Mesothelial cell of epicardium (in vitro differentiated cells): ENCODE data around the gene CCDC107. TPM values are rescaled to one million over a fixed set of nuclear protein-coding genes. Genes with fewer than 3 reads are reported as not detected.

Source experiments
- DNase-seq, 2 experiments: peaks; one replicate each; pipeline ENCODE4 v3.0.0; 2021; ENCODE audit warnings: low spot score in 2 of 2; ENCODE audit not compliant: unreplicated experiment in 2 of 2
- H3K27ac Mint-ChIP-seq: 2 replicates; pipeline ENCODE4 v1.8.0; 2021; ENCODE audit warnings: mixed read lengths
- H3K27me3 Mint-ChIP-seq: 2 replicates; pipeline ENCODE4 v1.8.0; 2021; ENCODE audit warnings: low read depth, mixed read lengths
- H3K36me3 Mint-ChIP-seq: 2 replicates; pipeline ENCODE4 v1.8.0; 2021; ENCODE audit warnings: mixed read lengths
- H3K4me1 Mint-ChIP-seq: 2 replicates; pipeline ENCODE4 v1.8.0; 2021; ENCODE audit warnings: mixed read lengths
- H3K4me3 Mint-ChIP-seq: 2 replicates; pipeline ENCODE4 v1.8.0; 2021; ENCODE audit warnings: mild to moderate bottlenecking, moderate library complexity, mixed read lengths
- H3K9me3 Mint-ChIP-seq: 2 replicates; pipeline ENCODE4 v1.8.0; 2021; ENCODE audit warnings: mixed read lengths
- total RNA-seq: library from RNA; stranded (reverse); gene quantifications from 3 replicates; pipeline ENCODE4 v1.2.1, GENCODE V29; 2021
- TF ChIP-seq, protein P1 (sequence below): fragments of 200-600 bp; sonication (generic); IDR thresholded peaks from one replicate; pipeline ENCODE4 v1.5.0; 2021; ENCODE audit warnings: antibody characterized with exemption; ENCODE audit not compliant: unreplicated experiment

The CCDC107 gene
- total RNA-seq, 1 donor from 2014 or later = 16.7 TPM

DNA sequence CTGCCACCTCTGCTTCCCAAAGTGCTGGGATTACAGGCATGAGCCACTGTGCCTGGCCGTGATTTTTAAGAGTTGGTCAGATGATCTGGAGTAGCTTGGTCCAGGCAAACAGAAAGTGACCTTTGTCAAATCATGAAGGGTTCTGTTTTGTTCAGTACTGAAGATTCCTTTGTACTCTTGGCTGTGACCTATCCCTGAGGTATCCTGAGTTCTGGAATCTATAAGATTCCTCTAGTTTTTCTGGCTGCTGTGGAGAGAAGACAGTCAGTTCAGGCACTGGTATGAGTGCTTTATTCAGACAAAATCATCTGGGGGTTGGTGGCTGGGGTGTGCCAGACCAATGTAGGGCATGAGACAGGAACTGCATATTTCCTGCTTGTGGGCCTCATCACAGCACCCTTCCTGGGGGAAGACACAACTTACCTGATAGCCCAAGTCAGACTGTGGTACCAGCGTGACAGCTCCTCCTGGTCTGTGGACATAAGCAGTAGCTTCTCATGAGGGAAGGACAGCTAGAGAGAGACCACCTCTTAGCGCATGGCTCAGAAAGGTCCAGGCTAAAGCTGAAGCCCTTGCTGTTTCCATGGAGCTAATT is 3.8 kb downstream of the CCDC107 start:
- peaks cover 3% of the 10 kb centered on the region for H3K27me3 Mint-ChIP-seq
- H3K9me3 Mint-ChIP-seq = no peaks in the 10 kb centered on the region
- H3K36me3 Mint-ChIP-seq = peaks cover 3% of the 10 kb centered on the region
- no peak for DNase-seq
- H3K4me1 Mint-ChIP-seq = peaks cover 47% of the 10 kb centered on the region
- no peak overlapping the region for H3K4me3 Mint-ChIP-seq
- TF ChIP-seq, protein P1, sequence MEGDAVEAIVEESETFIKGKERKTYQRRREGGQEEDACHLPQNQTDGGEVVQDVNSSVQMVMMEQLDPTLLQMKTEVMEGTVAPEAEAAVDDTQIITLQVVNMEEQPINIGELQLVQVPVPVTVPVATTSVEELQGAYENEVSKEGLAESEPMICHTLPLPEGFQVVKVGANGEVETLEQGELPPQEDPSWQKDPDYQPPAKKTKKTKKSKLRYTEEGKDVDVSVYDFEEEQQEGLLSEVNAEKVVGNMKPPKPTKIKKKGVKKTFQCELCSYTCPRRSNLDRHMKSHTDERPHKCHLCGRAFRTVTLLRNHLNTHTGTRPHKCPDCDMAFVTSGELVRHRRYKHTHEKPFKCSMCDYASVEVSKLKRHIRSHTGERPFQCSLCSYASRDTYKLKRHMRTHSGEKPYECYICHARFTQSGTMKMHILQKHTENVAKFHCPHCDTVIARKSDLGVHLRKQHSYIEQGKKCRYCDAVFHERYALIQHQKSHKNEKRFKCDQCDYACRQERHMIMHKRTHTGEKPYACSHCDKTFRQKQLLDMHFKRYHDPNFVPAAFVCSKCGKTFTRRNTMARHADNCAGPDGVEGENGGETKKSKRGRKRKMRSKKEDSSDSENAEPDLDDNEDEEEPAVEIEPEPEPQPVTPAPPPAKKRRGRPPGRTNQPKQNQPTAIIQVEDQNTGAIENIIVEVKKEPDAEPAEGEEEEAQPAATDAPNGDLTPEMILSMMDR = no peak
- H3K27ac Mint-ChIP-seq = peak overlapping the region; percentile 29

DNA sequence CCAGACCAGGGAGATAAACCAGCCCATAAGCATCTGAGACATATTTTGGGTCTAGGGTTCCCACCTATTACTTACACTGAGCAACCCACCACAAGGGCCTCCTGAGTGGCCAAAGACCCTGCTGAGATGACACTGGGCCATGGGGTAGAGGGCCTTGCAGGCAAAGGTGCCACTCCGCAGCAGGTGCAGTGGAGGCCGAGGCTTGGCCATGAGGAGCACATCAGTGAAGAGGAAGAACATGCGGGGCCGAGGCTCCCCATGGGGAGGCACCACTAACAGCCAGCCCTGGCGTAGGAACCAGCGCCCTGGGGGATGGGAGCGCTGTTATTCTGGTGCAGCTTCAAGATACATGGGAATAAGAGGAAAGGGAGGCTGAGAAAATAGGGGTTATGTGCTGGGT is 4.3 kb downstream of the CCDC107 start:
- H3K27me3 Mint-ChIP-seq = peaks cover 3% of the 10 kb centered on the region
- DNase-seq = no peak
- H3K27ac Mint-ChIP-seq = peak overlapping the region; percentile 3
- peaks cover 43% of the 10 kb centered on the region for H3K4me1 Mint-ChIP-seq
- H3K9me3 Mint-ChIP-seq = no peaks in the 10 kb centered on the region
- no peak overlapping the region for H3K4me3 Mint-ChIP-seq
- peaks cover 3% of the 10 kb centered on the region for H3K36me3 Mint-ChIP-seq
- TF ChIP-seq, protein P1 = no peak

DNA sequence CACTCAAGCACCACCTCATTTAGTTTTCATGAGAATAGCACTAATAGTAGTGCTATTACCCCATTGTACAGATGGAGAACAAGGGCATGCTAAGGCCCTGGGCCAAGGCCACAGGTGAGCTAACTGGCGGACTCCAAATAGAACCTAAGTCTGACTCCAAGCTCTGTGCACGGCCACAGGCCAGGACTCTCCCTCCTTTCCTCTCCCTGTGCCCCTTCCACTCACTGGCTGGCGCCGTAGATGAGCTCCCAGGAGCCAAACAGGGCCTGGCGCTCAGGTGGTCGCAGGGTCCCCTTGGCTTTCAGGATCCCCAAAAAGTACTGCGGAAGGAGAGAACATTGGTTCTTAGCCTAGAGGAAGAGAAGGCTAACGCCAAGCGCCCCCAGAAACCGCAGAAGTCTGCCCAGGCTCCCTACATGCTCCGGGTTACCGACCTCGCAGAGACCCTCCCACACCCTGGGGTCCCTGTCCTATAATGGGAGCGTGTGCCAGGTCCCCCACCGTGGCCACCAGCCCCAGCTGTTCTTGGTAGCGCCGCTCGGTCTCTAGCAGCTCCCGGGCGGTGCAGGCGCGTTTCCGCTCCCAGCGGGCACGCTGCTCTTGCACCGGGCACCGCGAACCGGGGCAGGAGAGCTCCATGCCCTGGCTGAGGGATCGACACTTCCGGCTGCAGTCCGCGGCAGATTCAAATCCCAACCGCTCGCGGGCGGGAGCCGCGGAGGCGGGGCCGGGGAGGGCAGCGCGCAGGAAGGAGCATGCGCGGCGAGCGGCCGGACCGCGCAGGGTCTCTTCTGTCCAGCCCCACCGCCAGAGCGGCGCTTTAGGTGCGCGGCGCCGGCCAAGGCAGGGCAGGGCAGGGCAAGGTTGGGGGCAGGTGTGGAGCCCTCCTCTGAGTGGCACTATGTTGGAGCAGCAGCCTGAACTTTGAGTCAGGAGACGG is 6.7 kb downstream of the CCDC107 start, which contains the start of gene ARHGEF39:
TSS of gene ARHGEF39 (minus strand) at position 665 of the 940 bp plus-strand sequence. CDS start at position 639, 26 bp downstream.
- H3K4me1 Mint-ChIP-seq = peaks cover 40% of the 10 kb centered on the region
- peaks cover 3% of the 10 kb centered on the region for H3K36me3 Mint-ChIP-seq
- TF ChIP-seq, protein P1 = no peak
- H3K4me3 Mint-ChIP-seq = peak within 1 kb of the TSS; percentile 77
- H3K27ac Mint-ChIP-seq = peak within 1 kb of the TSS; percentile 96
- DNase-seq = peak; percentile 76 to 85
- no peaks in the 10 kb centered on the region for H3K9me3 Mint-ChIP-seq
- H3K27me3 Mint-ChIP-seq = no peaks in the 10 kb centered on the region

DNA sequence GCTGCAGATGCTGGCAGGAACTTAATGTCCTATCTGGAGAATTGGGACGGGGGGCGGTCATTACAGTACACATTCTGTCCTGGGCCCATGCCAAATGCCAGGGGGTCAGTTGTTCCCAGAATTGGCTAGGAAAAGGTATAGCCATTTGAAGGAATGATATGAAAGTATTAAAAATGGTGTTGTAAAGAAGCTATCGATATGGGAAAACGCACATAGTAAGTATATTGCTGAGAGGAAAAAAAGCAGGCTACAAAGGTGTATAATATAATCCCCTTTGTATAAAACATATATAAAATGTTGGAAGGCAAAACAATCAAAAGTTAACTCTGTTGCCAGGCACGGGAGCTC is 7.4 kb downstream of the CCDC107 start:
- TF ChIP-seq, protein P1 = no peak
- Mint-ChIP-seq H3K27me3 (no peaks in the 10 kb centered on the region), H3K27ac (peak overlapping the region; percentile 81), H3K9me3 (no peaks in the 10 kb centered on the region), H3K4me1 (peaks cover 40% of the 10 kb centered on the region), H3K36me3 (peaks cover 3% of the 10 kb centered on the region), H3K4me3 (peak overlapping the region; percentile 77)
- no peak for DNase-seq

DNA sequence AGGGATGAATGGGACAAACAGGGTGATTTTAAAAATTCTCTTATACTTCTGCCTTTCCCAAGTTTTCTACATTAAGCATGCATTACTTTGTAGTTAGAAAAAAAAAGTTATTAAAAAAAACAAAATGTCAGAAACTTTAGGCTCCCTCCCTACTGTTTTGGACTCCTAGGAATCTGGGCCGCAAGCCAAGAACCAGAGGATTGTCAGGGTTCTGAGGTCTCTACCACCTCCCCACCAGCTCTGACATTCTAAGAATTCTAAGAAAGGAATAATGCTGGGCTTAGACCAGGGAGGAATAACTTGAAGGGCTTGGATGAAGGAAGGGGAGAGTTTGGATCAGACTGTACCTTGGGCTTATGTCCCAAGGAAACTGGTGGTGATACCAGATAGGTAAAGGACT is 8.0 kb downstream of the CCDC107 start:
- H3K27ac Mint-ChIP-seq = peak overlapping the region; percentile 96
- peaks cover under 1% of the 10 kb centered on the region for H3K36me3 Mint-ChIP-seq
- H3K9me3 Mint-ChIP-seq = no peaks in the 10 kb centered on the region

More for the DNA sequence above, 8.0 kb downstream of the CCDC107 start:
- Mint-ChIP-seq H3K4me3 (peak overlapping the region; percentile 77), H3K27me3 (no peaks in the 10 kb centered on the region), H3K4me1 (peaks cover 37% of the 10 kb centered on the region)
- TF ChIP-seq, protein P1 = no peak
- no peak for DNase-seq
